DMS 273 (cell line): Measurements from ENCODE around the gene MAPK8IP2.
"Not testable (repeated sequence)": the region's sequence is repeated elsewhere in the genome, so short reads cannot be mapped to it uniquely, and the experiment has no call there.

Experiments
- DNase-seq: peaks from one replicate; lab custom pipeline; 2025; ENCODE audit not compliant: unreplicated experiment; lab: John Stamatoyannopoulos, UW

MAPK8IP2 gene

GRCh38 chr22:50633771-50634170 lies 33.2 kb downstream of the MAPK8IP2 start:
- DNase-seq: no peak

GRCh38 chr22:50635591-50635990 lies 35.0 kb downstream of the MAPK8IP2 start:
- no peak for DNase-seq

GRCh38 chr22:50640296-50640695 lies 39.7 kb downstream of the MAPK8IP2 start:
- not testable (repeated sequence) for DNase-seq

GRCh38 chr22:50640857-50641647 lies 40.5 kb downstream of the MAPK8IP2 start:
- no peak for DNase-seq

- peak; percentile 83 for DNase-seq
These were observed 41.4 kb downstream of the MAPK8IP2 start for GRCh38 chr22:50641696-50642607.

GRCh38 chr22:50643021-50643820 lies 42.6 kb downstream of the MAPK8IP2 start:
- DNase-seq: not testable (repeated sequence)

- not testable (repeated sequence) for DNase-seq
These were observed 43.2 kb downstream of the MAPK8IP2 start for GRCh38 chr22:50643821-50644101.

- no peak for DNase-seq
These were observed 52.7 kb downstream of the MAPK8IP2 start for GRCh38 chr22:50653256-50653655.

GRCh38 chr22:50654664-50655063 lies 54.1 kb downstream of the MAPK8IP2 start:
- not testable (repeated sequence) for DNase-seq

GRCh38 chr22:50656122-50657070 lies 55.8 kb downstream of the MAPK8IP2 start:
- no peak for DNase-seq

- DNase-seq: no peak
These were observed 57.3 kb downstream of the MAPK8IP2 start for GRCh38 chr22:50657925-50658324.

- not testable (repeated sequence) for DNase-seq
These were observed 59.1 kb downstream of the MAPK8IP2 start for GRCh38 chr22:50659711-50660110.

GRCh38 chr22:50660306-50660705 lies 59.7 kb downstream of the MAPK8IP2 start:
- DNase-seq: no peak
